Keratinocyte (primary cell): ENCODE measurements around the gene RUNX1. TPM values are rescaled to one million over a fixed set of nuclear protein-coding genes. Genes with fewer than 3 reads are reported as not detected.
A peak's percentile ranks its signal among the peaks of the same experiment; 100 is the strongest.

Experiments used
- DNase-seq: peaks from one replicate; pipeline ENCODE4 v3.0.0-alpha.2; 2011; ENCODE audit warnings: low read depth, missing footprints, low spot score
- FAIRE-seq: peaks from 2 replicates; lab custom pipeline; 2011; peaks lifted over from hg19 to GRCh38; lab: Jason Lieb, UNC
- H2AFZ ChIP-seq: 2 replicates; pipeline ENCODE4 v1.6.0; 2012; ENCODE audit warnings: low read length, control low read depth, inconsistent platforms; ENCODE audit not compliant: control insufficient read depth
- H3K27ac ChIP-seq: 2 replicates; pipeline ENCODE4 v1.5.1; 2011; ENCODE audit warnings: low read length; ENCODE audit not compliant: control insufficient read depth, insufficient read depth
- H3K27me3 ChIP-seq: 3 replicates; pipeline ENCODE4 v1.6.0; 2011; ENCODE audit warnings: low read length; ENCODE audit not compliant: control insufficient read depth, insufficient read depth; ENCODE audit errors: extremely low read depth
- H3K36me3 ChIP-seq, 2 experiments: 2 replicates in 1 of 2; 3 replicates in 1 of 2; pipeline ENCODE4 v1.5.1; 2011; ENCODE audit warnings: low read length in 2 of 2, mild to moderate bottlenecking in 1 of 2; ENCODE audit not compliant: control insufficient read depth in 2 of 2, insufficient read depth in 2 of 2; ENCODE audit errors: extremely low read depth in 1 of 2
- H3K4me1 ChIP-seq: 3 replicates; pipeline ENCODE4 v1.5.1; 2011; ENCODE audit warnings: low read length; ENCODE audit not compliant: control insufficient read depth, insufficient read depth; ENCODE audit errors: extremely low read depth
- H3K4me2 ChIP-seq: 3 replicates; pipeline ENCODE4 v1.6.0; 2011; ENCODE audit warnings: low read depth, low read length; ENCODE audit not compliant: control insufficient read depth, insufficient read depth; ENCODE audit errors: extremely low read depth
- H3K4me3 ChIP-seq, 3 experiments: fragments of 200-600 bp in 1 of 3; sonication (generic) in 1 of 3; 2 replicates in 2 of 3; 3 replicates in 1 of 3; pipeline ENCODE4 v1.5.1; 2011 to 2016; ENCODE audit warnings: low read length in 3 of 3, mild to moderate bottlenecking in 3 of 3, control low read depth in 2 of 3, inconsistent platforms in 1 of 3, low read depth in 1 of 3, mixed read lengths in 1 of 3, mixed run types in 1 of 3, moderate library complexity in 1 of 3; ENCODE audit not compliant: control insufficient read depth in 2 of 3, insufficient read depth in 2 of 3; ENCODE audit errors: extremely low read depth in 1 of 3
- H3K79me2 ChIP-seq: 2 replicates; pipeline ENCODE4 v1.6.0; 2012; ENCODE audit warnings: low read length; ENCODE audit not compliant: control insufficient read depth, insufficient read depth
- H3K9ac ChIP-seq: 3 replicates; pipeline ENCODE4 v1.6.0; 2011; ENCODE audit warnings: low read length; ENCODE audit not compliant: control insufficient read depth, insufficient read depth; ENCODE audit errors: extremely low read depth
- H3K9me1 ChIP-seq: 3 replicates; pipeline ENCODE4 v1.6.0; 2011; ENCODE audit warnings: low read length; ENCODE audit not compliant: control insufficient read depth, insufficient read depth; ENCODE audit errors: extremely low read depth
- H3K9me3 ChIP-seq: 2 replicates; pipeline ENCODE4 v1.5.1; 2012; ENCODE audit warnings: low read depth, low read length; ENCODE audit not compliant: control insufficient read depth
- H4K20me1 ChIP-seq: 3 replicates; pipeline ENCODE4 v1.6.0; 2011; ENCODE audit warnings: low read length; ENCODE audit not compliant: control insufficient read depth, insufficient read depth; ENCODE audit errors: extremely low read depth
- EZH2 ChIP-seq: IDR thresholded peaks from one replicate; pipeline ENCODE4 v1.6.1; 2012; ENCODE audit warnings: inconsistent platforms, mild to moderate bottlenecking, low read length, moderate library complexity
- dilution Hi-C: fragments of 300-500 bp; cut with MboI; formaldehyde crosslinking; loops from one replicate; pipeline ENCODE4 v1.7.0; 2020; ENCODE audit warnings: low sequenced_read_pairs; ENCODE audit not compliant: extremely low pct_ligation_motif_present
- polyA plus RNA-seq, 5 experiments: library from polyadenylated mRNA; depleted of rRNA in 3 of 5; stranded (reverse) in 3 of 5; stranded (forward) in 1 of 5; unstranded in 1 of 5; fragments of >200 nt; gene quantifications; 1 replicate in 1 of 5; 2 replicates in 3 of 5; 3 replicates in 1 of 5; pipeline versions ENCODE4 v1.2.1 to v1.2.3, GENCODE V29; 2011 to 2012; ENCODE audit warnings: missing spikeins in 2 of 5, low read depth in 1 of 5, low replicate concordance in 1 of 5
- TF ChIP-seq, protein P1 (sequence below), 3 experiments: IDR thresholded peaks in 1 of 3; conservative IDR thresholded peaks in 1 of 3; optimal IDR thresholded peaks in 1 of 3; 2 replicates in 2 of 3; 3 replicates in 1 of 3; pipeline versions ENCODE3 to v1.5.1; 2011; ENCODE audit warnings: low read length in 3 of 3, mild to moderate bottlenecking in 3 of 3, moderate library complexity in 2 of 3, control low read depth in 1 of 3, inconsistent platforms in 1 of 3; ENCODE audit not compliant: insufficient read depth in 2 of 3; ENCODE audit errors: extremely low read depth in 1 of 3

The RUNX1 gene
- polyA plus RNA-seq, 1 donor (not counting 4 experiments of a cell fraction or from before 2014, with no cell fraction given): 44.9 TPM

GRCh38 chr21:35021546-35021945, 27.6 kb downstream of the RUNX1 start:
- Histone ChIP-seq H3K79me2 (no peaks in the 10 kb centered on the region), H3K27me3 (no peaks in the 10 kb centered on the region), H3K9ac (no peak overlapping the region), H3K36me3 (no peaks in the 10 kb centered on the region), H3K27ac (no peak overlapping the region), H2AFZ (no peak overlapping the region), H3K9me1 (no peaks in the 10 kb centered on the region), H3K4me2 (peak overlapping the region; percentile 76), H3K4me1 (peaks cover 21% of the 10 kb centered on the region), H3K4me3 (no peak overlapping the region), H3K9me3 (no peaks in the 10 kb centered on the region), H4K20me1 (no peaks in the 10 kb centered on the region)
- dilution Hi-C loops: no loop called here
- no peak for DNase-seq
- TF ChIP-seq, protein P1, sequence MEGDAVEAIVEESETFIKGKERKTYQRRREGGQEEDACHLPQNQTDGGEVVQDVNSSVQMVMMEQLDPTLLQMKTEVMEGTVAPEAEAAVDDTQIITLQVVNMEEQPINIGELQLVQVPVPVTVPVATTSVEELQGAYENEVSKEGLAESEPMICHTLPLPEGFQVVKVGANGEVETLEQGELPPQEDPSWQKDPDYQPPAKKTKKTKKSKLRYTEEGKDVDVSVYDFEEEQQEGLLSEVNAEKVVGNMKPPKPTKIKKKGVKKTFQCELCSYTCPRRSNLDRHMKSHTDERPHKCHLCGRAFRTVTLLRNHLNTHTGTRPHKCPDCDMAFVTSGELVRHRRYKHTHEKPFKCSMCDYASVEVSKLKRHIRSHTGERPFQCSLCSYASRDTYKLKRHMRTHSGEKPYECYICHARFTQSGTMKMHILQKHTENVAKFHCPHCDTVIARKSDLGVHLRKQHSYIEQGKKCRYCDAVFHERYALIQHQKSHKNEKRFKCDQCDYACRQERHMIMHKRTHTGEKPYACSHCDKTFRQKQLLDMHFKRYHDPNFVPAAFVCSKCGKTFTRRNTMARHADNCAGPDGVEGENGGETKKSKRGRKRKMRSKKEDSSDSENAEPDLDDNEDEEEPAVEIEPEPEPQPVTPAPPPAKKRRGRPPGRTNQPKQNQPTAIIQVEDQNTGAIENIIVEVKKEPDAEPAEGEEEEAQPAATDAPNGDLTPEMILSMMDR (optimal IDR thresholded peaks at IDR 0.05 in 1 of 3, IDR thresholded peaks at IDR 0.05 in 1 of 3, conservative IDR thresholded peaks at IDR 0.05 in 1 of 3; ENCODE audit: extremely low read depth in 1 of 3, insufficient read depth in 2 of 3, low read length in 3 of 3): no peak
- no peak for TF ChIP-seq EZH2
- no peak for FAIRE-seq

DNA sequence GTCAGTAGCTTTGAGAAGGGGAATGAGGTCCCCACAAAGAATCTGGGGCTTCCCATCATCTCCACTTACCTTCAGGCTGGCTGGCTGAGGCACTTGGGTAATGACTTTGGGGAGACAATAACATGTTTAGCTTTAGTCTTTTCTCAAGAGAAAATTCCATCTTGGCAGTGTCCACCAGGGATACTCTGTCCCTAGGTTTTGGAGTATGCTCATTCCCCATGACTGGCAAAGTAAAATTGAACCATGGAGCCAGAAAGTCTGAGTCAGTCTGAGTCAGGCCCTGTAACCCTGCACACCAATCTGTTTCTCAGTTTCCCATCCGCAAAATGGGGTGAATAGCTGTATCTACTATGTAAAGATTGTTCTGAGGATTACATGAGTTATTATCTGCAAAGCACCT, 28.2 kb downstream of the RUNX1 start:
- DNase-seq (no peak), FAIRE-seq (peak; percentile 61)
- Histone ChIP-seq H3K9me3 (no peaks in the 10 kb centered on the region), H3K9ac (no peak overlapping the region), H3K27ac (no peak overlapping the region), H2AFZ (no peak overlapping the region), H4K20me1 (no peaks in the 10 kb centered on the region), H3K4me1 (peaks cover 16% of the 10 kb centered on the region), H3K36me3 (no peaks in the 10 kb centered on the region), H3K27me3 (no peaks in the 10 kb centered on the region), H3K9me1 (no peaks in the 10 kb centered on the region), H3K4me2 (no peak overlapping the region), H3K79me2 (no peaks in the 10 kb centered on the region), H3K4me3 (no peak overlapping the region)
- dilution Hi-C loops: no loop called here
- TF ChIP-seq, protein P1 (optimal IDR thresholded peaks at IDR 0.05 in 1 of 3, IDR thresholded peaks at IDR 0.05 in 1 of 3, conservative IDR thresholded peaks at IDR 0.05 in 1 of 3; ENCODE audit: extremely low read depth in 1 of 3, insufficient read depth in 2 of 3, low read length in 3 of 3): no peak
- TF ChIP-seq EZH2: no peak
